ENCODE results near the gene TRAIP.

GRCh38 chr3:49812916-49813496 is 43.4 kb downstream of the TRAIP start:
- TF ChIP-seq EZH2 (IDR thresholded peaks at IDR 0.05; ENCODE audit: borderline replicate concordance, insufficient read depth, low read depth, low read length, poor library complexity, severe bottlenecking) (no peak), CTCF (IDR thresholded peaks at IDR 0.05) (no peak)
